ENCODE results near the gene CELF1. TPM values are rescaled to one million over a fixed set of nuclear protein-coding genes. Genes with fewer than 3 reads are reported as not detected.
A peak's percentile ranks its signal among the peaks of the same experiment; 100 is the strongest.
"Not testable (repeated sequence)": the region's sequence is repeated elsewhere in the genome, so short reads cannot be mapped to it uniquely, and the experiment has no call there.

Gene CELF1
- total RNA-seq, 1 donor from 2014 or later: 125 TPM

- H3K9me3 Mint-ChIP-seq: no peaks in the 10 kb centered on the region
- H3K36me3 Mint-ChIP-seq: peaks cover 3% of the 10 kb centered on the region
These were observed 13.3 kb upstream of the CELF1 start for GRCh38 chr11:47566149-47566698.

GRCh38 chr11:47565340-47566148 is 12.6 kb upstream of the CELF1 start, which contains the start of gene PTPMT1:
TSS of gene PTPMT1 (plus strand) at chr11:47565599. CDS start at chr11:47565623, 24 bp downstream.
- peak; percentile 83 for DNase-seq (ENCODE audit: extremely low spot score, unreplicated experiment)
- TF ChIP-seq CTCF (conservative IDR thresholded peaks at IDR 0.05): no peak
- peak within 1 kb of the TSS; percentile 75 for H3K27ac Mint-ChIP-seq
- H3K27me3 Mint-ChIP-seq: no peaks in the 10 kb centered on the region
- H3K4me3 Mint-ChIP-seq: peak within 1 kb of the TSS; percentile 88
- H3K9me3 Mint-ChIP-seq: no peaks in the 10 kb centered on the region
- H3K4me1 Mint-ChIP-seq (ENCODE audit: unreplicated experiment): peaks cover 5% of the 10 kb centered on the region
- no peaks in the 10 kb centered on the region for H3K36me3 Mint-ChIP-seq

More at GRCh38 chr11:47566149-47566698, 13.3 kb upstream of the CELF1 start:
- Mint-ChIP-seq H3K4me1 (ENCODE audit: unreplicated experiment) (peaks cover 5% of the 10 kb centered on the region), H3K27ac (peak overlapping the region; percentile 75), H3K27me3 (no peaks in the 10 kb centered on the region), H3K4me3 (peak overlapping the region; percentile 88)
- no peak for TF ChIP-seq CTCF (conservative IDR thresholded peaks at IDR 0.05)
- DNase-seq (ENCODE audit: extremely low spot score, unreplicated experiment): no peak

- peaks cover 5% of the 10 kb centered on the region for H3K4me1 Mint-ChIP-seq (ENCODE audit: unreplicated experiment)
- no peak for TF ChIP-seq CTCF (conservative IDR thresholded peaks at IDR 0.05)
- H3K4me3 Mint-ChIP-seq: peak overlapping the region; percentile 88
- no peaks in the 10 kb centered on the region for H3K27me3 Mint-ChIP-seq
- no peak for DNase-seq (ENCODE audit: extremely low spot score, unreplicated experiment)
- no peaks in the 10 kb centered on the region for H3K9me3 Mint-ChIP-seq
- peak overlapping the region; percentile 29 for H3K27ac Mint-ChIP-seq
- no peaks in the 10 kb centered on the region for H3K36me3 Mint-ChIP-seq
These were observed 12.0 kb upstream of the CELF1 start for GRCh38 chr11:47564933-47565339.

- not testable (repeated sequence) for H3K27me3 Mint-ChIP-seq; H3K9me3 Mint-ChIP-seq; H3K27ac Mint-ChIP-seq; H3K4me1 Mint-ChIP-seq (ENCODE audit: unreplicated experiment); H3K36me3 Mint-ChIP-seq; DNase-seq (ENCODE audit: extremely low spot score, unreplicated experiment)
- H3K4me3 Mint-ChIP-seq: peak overlapping the region; percentile 51
These were observed 11.4 kb upstream of the CELF1 start for GRCh38 chr11:47564366-47564765.

DNA sequence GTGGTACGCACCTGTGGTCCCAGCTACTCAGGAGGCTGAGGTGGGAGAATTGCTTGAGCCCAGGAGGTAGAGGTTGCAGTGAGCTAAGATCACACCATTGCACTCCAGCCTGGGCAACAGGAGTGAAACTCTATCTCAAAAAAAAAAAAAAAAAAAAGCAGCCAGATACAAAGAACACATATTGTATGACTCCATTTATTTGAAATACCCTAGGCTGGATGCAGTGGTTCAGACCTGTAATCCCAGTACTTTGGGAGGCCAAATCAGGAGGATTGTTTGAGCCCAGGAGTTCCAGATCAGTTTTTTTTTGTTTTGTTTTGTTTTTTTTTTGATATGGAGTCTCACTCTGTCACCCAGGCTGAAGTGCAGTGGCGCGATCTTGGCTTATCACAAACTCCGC is 9.5 kb upstream of the CELF1 start:
- H3K9me3 Mint-ChIP-seq; DNase-seq (ENCODE audit: extremely low spot score, unreplicated experiment); H3K27me3 Mint-ChIP-seq: not testable (repeated sequence)

DNA sequence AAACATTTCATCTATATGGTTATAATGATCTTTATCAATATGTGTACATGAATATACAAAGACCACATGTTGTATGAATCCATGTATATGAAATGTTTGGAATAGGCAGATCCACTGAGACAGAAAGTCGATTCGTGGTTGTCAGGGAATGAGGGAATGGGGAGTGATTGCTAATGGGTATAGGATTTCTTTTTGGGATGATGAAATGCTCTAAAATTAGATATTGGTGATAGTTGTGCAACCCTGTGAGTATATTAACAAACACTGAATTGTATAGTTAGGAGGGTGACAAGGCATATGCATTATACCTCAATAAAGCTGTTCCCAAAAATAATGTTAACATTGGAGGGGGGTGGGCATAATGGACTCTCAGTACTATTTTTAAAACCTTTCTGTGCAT is 7.5 kb upstream of the CELF1 start:
- TF ChIP-seq CTCF (conservative IDR thresholded peaks at IDR 0.05): no peak
- H3K9me3 Mint-ChIP-seq: no peaks in the 10 kb centered on the region
- H3K27me3 Mint-ChIP-seq: no peaks in the 10 kb centered on the region
- no peak overlapping the region for H3K27ac Mint-ChIP-seq
- no peaks in the 10 kb centered on the region for H3K4me1 Mint-ChIP-seq (ENCODE audit: unreplicated experiment)
- no peak for DNase-seq (ENCODE audit: extremely low spot score, unreplicated experiment)
- no peaks in the 10 kb centered on the region for H3K36me3 Mint-ChIP-seq
- H3K4me3 Mint-ChIP-seq: no peak overlapping the region

More for the DNA sequence above, 9.5 kb upstream of the CELF1 start:
- H3K4me1 Mint-ChIP-seq (ENCODE audit: unreplicated experiment); H3K36me3 Mint-ChIP-seq; H3K27ac Mint-ChIP-seq; H3K4me3 Mint-ChIP-seq: not testable (repeated sequence)
